ENCODE data around the gene BABAM2.

BABAM2 gene

DNA sequence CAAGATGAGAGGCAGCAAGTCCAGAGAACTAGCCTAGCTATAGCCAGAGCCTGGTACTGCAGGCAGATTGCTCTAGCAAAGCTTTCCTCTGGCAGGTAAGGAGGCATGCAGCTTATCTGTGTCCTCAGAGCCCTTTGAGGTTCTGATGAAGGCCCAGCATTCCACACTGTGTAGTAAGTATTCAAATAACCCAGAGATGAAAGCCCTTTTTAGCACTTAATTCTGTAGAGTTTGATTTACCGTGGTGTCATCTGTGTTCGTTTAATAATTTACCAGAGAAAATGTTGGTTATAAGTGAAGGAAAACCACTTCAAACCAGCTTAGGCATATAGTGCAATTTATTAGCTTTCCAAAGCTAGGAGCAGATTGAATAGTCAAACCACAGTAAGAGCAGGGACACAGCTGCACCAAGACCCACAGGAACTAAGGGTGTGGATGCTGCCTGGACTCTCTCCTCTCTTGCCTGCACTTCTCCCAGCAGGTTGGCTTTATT is 226.6 kb downstream of the BABAM2 start:
- no peaks in the 10 kb centered on the region for H3K9me3 ChIP-seq (ENCODE audit: insufficient read depth, low read length)
- no peaks in the 10 kb centered on the region for H3F3A ChIP-seq (ENCODE audit: insufficient read depth)
- no peaks in the 10 kb centered on the region for H4K20me1 ChIP-seq (ENCODE audit: low read depth, low read length)
- no peak overlapping the region for H3K9ac ChIP-seq (ENCODE audit: low read length)
- no peak for TF ChIP-seq EZH2phosphoT487 (conservative IDR thresholded peaks at IDR 0.05; ENCODE audit: low read length)
- TF ChIP-seq, protein P1, sequence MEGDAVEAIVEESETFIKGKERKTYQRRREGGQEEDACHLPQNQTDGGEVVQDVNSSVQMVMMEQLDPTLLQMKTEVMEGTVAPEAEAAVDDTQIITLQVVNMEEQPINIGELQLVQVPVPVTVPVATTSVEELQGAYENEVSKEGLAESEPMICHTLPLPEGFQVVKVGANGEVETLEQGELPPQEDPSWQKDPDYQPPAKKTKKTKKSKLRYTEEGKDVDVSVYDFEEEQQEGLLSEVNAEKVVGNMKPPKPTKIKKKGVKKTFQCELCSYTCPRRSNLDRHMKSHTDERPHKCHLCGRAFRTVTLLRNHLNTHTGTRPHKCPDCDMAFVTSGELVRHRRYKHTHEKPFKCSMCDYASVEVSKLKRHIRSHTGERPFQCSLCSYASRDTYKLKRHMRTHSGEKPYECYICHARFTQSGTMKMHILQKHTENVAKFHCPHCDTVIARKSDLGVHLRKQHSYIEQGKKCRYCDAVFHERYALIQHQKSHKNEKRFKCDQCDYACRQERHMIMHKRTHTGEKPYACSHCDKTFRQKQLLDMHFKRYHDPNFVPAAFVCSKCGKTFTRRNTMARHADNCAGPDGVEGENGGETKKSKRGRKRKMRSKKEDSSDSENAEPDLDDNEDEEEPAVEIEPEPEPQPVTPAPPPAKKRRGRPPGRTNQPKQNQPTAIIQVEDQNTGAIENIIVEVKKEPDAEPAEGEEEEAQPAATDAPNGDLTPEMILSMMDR (IDR thresholded peaks at IDR 0.05; ENCODE audit: insufficient read depth, low read length, poor library complexity, severe bottlenecking): no peak
- no peaks in the 10 kb centered on the region for H3K27me3 ChIP-seq (ENCODE audit: low read length)
- H3K27ac ChIP-seq (ENCODE audit: low read depth, low read length): no peak overlapping the region
- no peaks in the 10 kb centered on the region for H3K9me2 ChIP-seq (replicated peaks; ENCODE audit: insufficient read depth, low read length)
- no peaks in the 10 kb centered on the region for H3K36me3 ChIP-seq (ENCODE audit: low read length)
- no peak overlapping the region for H3K4me2 ChIP-seq (ENCODE audit: low read depth, low read length, poor library complexity, severe bottlenecking)
- H2AFZ ChIP-seq (ENCODE audit: low read depth, low read length, severe bottlenecking): no peak overlapping the region
- no peak overlapping the region for H3K4me3 ChIP-seq (ENCODE audit: insufficient read depth, low read length, poor library complexity, severe bottlenecking)
- no peaks in the 10 kb centered on the region for H3K79me2 ChIP-seq (ENCODE audit: insufficient read depth, low read length)

DNA sequence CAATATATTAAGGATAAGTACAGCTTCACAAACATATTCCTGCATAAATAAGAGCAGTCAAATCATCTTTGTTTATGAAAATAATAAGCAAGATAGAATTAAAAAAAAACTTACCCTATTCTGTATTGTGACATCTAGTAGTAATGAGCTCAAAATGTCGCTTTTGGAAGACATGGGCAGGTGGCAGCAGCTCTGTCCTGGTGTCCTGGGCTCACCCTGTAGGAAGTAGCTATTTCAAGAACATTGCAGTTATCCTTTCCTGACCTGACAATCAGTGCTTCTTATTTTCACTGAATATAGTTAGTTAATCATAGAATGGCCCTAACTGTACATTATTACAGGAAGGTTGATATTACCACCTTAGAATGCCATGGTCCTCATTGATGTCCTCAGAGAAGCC is 229.1 kb downstream of the BABAM2 start:
- Histone ChIP-seq H3K79me2 (ENCODE audit: insufficient read depth, low read length) (no peaks in the 10 kb centered on the region), H4K20me1 (ENCODE audit: low read depth, low read length) (no peaks in the 10 kb centered on the region), H2AFZ (ENCODE audit: low read depth, low read length, severe bottlenecking) (no peak overlapping the region), H3K4me2 (ENCODE audit: low read depth, low read length, poor library complexity, severe bottlenecking) (no peak overlapping the region), H3K4me3 (ENCODE audit: insufficient read depth, low read length, poor library complexity, severe bottlenecking) (no peak overlapping the region), H3K9me3 (ENCODE audit: insufficient read depth, low read length) (no peaks in the 10 kb centered on the region), H3F3A (ENCODE audit: insufficient read depth) (no peaks in the 10 kb centered on the region), H3K9ac (ENCODE audit: low read length) (no peak overlapping the region), H3K27me3 (ENCODE audit: low read length) (no peaks in the 10 kb centered on the region), H3K36me3 (ENCODE audit: low read length) (no peaks in the 10 kb centered on the region), H3K27ac (ENCODE audit: low read depth, low read length) (no peak overlapping the region), H3K9me2 (replicated peaks; ENCODE audit: insufficient read depth, low read length) (no peaks in the 10 kb centered on the region)
- no peak for TF ChIP-seq EZH2phosphoT487 (conservative IDR thresholded peaks at IDR 0.05; ENCODE audit: low read length)
- TF ChIP-seq, protein P1 (IDR thresholded peaks at IDR 0.05; ENCODE audit: insufficient read depth, low read length, poor library complexity, severe bottlenecking): no peak

DNA sequence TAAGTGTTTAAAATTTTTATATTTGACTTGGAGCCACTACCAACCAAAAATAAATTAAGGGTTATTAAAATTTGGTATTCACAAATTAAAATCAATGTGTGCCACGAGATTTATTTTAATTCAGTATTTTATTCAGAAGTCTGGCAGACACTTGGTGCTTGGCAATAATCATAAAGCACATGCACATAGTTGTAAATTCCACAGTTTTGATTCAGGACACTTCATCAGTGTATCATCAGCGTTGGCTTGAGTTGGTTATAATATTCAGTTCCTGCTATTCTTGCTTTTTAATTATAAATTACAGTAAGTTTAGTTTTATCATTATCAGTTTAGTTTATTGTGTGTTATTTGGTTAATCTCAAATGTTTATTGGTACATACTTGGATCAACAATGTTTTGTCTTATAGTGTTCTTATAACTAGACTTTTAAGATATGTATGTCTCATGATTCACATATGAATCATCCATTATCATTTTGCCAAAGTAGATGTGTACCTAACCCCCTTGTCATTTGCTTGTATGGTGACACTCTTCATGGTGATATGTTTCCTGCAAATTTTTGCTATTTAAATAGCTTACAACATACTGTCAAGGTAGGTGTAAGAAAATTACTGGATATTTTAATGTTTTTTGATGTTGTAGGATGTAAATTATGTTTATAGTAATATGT is 237.9 kb downstream of the BABAM2 start:
- Histone ChIP-seq H3K27ac (ENCODE audit: low read depth, low read length) (no peak overlapping the region), H3K36me3 (ENCODE audit: low read length) (no peaks in the 10 kb centered on the region; the same call in 1 of the 2 replicates), H3K9ac (ENCODE audit: low read length) (no peak overlapping the region), H4K20me1 (ENCODE audit: low read depth, low read length) (no peaks in the 10 kb centered on the region), H3K9me3 (ENCODE audit: insufficient read depth, low read length) (no peaks in the 10 kb centered on the region), H3F3A (ENCODE audit: insufficient read depth) (no peaks in the 10 kb centered on the region), H3K9me2 (replicated peaks; ENCODE audit: insufficient read depth, low read length) (no peaks in the 10 kb centered on the region), H3K79me2 (ENCODE audit: insufficient read depth, low read length) (no peaks in the 10 kb centered on the region), H3K4me3 (ENCODE audit: insufficient read depth, low read length, poor library complexity, severe bottlenecking) (no peak overlapping the region), H3K27me3 (ENCODE audit: low read length) (no peaks in the 10 kb centered on the region), H2AFZ (ENCODE audit: low read depth, low read length, severe bottlenecking) (no peak overlapping the region), H3K4me2 (ENCODE audit: low read depth, low read length, poor library complexity, severe bottlenecking) (no peak overlapping the region)
- no peak for TF ChIP-seq EZH2phosphoT487 (conservative IDR thresholded peaks at IDR 0.05; ENCODE audit: low read length)
- TF ChIP-seq, protein P1 (IDR thresholded peaks at IDR 0.05; ENCODE audit: insufficient read depth, low read length, poor library complexity, severe bottlenecking): no peak

All from SU-DHL-6 (cell line).